Raji (cell line): ENCODE data around the gene EXOC4.

Experiments used
- POLR2A ChIP-seq: IDR thresholded peaks from 2 replicates; pipeline ENCODE4 v1.6.1; 2011; ENCODE audit warnings: low read depth, low read length, control low read depth; ENCODE audit not compliant: insufficient read depth

Gene EXOC4

GRCh38 chr7:133300088-133300487 is 47.2 kb downstream of the EXOC4 start:
- no peak for TF ChIP-seq POLR2A

GRCh38 chr7:133300811-133301210 is 47.9 kb downstream of the EXOC4 start:
- no peak for TF ChIP-seq POLR2A

GRCh38 chr7:133301444-133301843 is 48.6 kb downstream of the EXOC4 start:
- no peak for TF ChIP-seq POLR2A

GRCh38 chr7:133303372-133303771 is 50.5 kb downstream of the EXOC4 start:
- no peak for TF ChIP-seq POLR2A

GRCh38 chr7:133303931-133304330 is 51.1 kb downstream of the EXOC4 start:
- no peak for TF ChIP-seq POLR2A

- TF ChIP-seq POLR2A, result no peak
Observed at GRCh38 chr7:133309333-133309732, 56.5 kb downstream of the EXOC4 start.

GRCh38 chr7:133310232-133310862 is 57.5 kb downstream of the EXOC4 start:
- TF ChIP-seq POLR2A, result no peak

GRCh38 chr7:133313575-133313974 is 60.7 kb downstream of the EXOC4 start:
- no peak for TF ChIP-seq POLR2A

- TF ChIP-seq POLR2A, result no peak
Observed at GRCh38 chr7:133314084-133314483, 61.2 kb downstream of the EXOC4 start.

- TF ChIP-seq POLR2A, result no peak
Observed at GRCh38 chr7:133315332-133316040, 62.6 kb downstream of the EXOC4 start.

- no peak for TF ChIP-seq POLR2A
Observed at GRCh38 chr7:133319842-133320241, 67.0 kb downstream of the EXOC4 start.

- no peak for TF ChIP-seq POLR2A
Observed at GRCh38 chr7:133320891-133321290, 68.0 kb downstream of the EXOC4 start.

GRCh38 chr7:133330085-133330484 is 77.2 kb downstream of the EXOC4 start:
- no peak for TF ChIP-seq POLR2A

- TF ChIP-seq POLR2A, result no peak
Observed at GRCh38 chr7:133331861-133332260, 79.0 kb downstream of the EXOC4 start.

- no peak for TF ChIP-seq POLR2A
Observed at GRCh38 chr7:133339772-133340171, 86.9 kb downstream of the EXOC4 start.

GRCh38 chr7:133344275-133344674 is 91.4 kb downstream of the EXOC4 start:
- TF ChIP-seq POLR2A, result no peak
